HUES64 (cell line): ENCODE results near the gene HAP1.
"Not testable (repeated sequence)": the region's sequence is repeated elsewhere in the genome, so short reads cannot be mapped to it uniquely, and the experiment has no call there.

Experiments
- H3K27ac ChIP-seq: 2 replicates; pipeline ENCODE4 v1.7.0; 2013; ENCODE audit warnings: low read depth, low read length, inconsistent platforms
- H3K27me3 ChIP-seq: 2 replicates; pipeline ENCODE4 v1.6.1; 2013; ENCODE audit warnings: mild to moderate bottlenecking, low read length; ENCODE audit not compliant: insufficient read depth
- H3K36me3 ChIP-seq: 2 replicates; pipeline ENCODE4 v1.6.1; 2013; ENCODE audit warnings: mild to moderate bottlenecking, low read length; ENCODE audit not compliant: insufficient read depth
- H3K4me1 ChIP-seq: 2 replicates; pipeline ENCODE4 v1.6.1; 2013; ENCODE audit warnings: mild to moderate bottlenecking, low read length, moderate library complexity; ENCODE audit not compliant: insufficient read depth
- H3K4me3 ChIP-seq: 2 replicates; pipeline ENCODE4 v1.5.1; 2013; ENCODE audit warnings: mild to moderate bottlenecking, low read length, moderate library complexity
- H3K9ac ChIP-seq: 2 replicates; pipeline ENCODE4 v1.6.1; 2013; ENCODE audit warnings: mild to moderate bottlenecking, low read depth, low read length
- H3K9me3 ChIP-seq: 2 replicates; pipeline ENCODE4 v1.6.1; 2013; ENCODE audit warnings: low read depth, low read length; ENCODE audit not compliant: insufficient read depth
- WGBS: fragments of 150-250, 120-280 bp; methylation state at CpG from one replicate; pipeline ENCODE4 v1.1.7; 2013; ENCODE audit warnings: missing lambda C conversion rate; 5-methylcytosine and 5-hydroxymethylcytosine counted together

HAP1 gene

GRCh38 chr17:41678411-41678906, 56.0 kb downstream of the HAP1 start:
- H3K4me1 ChIP-seq: peaks cover 16% of the 10 kb centered on the region
- H3K27ac ChIP-seq: no peak overlapping the region
- H3K27me3 ChIP-seq: no peaks in the 10 kb centered on the region
- peaks cover 7% of the 10 kb centered on the region; the same call in 1 of the 2 replicates for H3K9me3 ChIP-seq
- WGBS: 96% methylated on average over 2 of the region's 2 CpGs
- H3K36me3 ChIP-seq: no peaks in the 10 kb centered on the region
- no peak overlapping the region for H3K9ac ChIP-seq
- no peak overlapping the region for H3K4me3 ChIP-seq

GRCh38 chr17:41676058-41676419, 58.4 kb downstream of the HAP1 start:
- peak overlapping the region; percentile 37; the same call in 1 of the 2 replicates for H3K27ac ChIP-seq
- 93% methylated on average over 3 of the region's 3 CpGs for WGBS
- H3K9me3 ChIP-seq: peaks cover 7% of the 10 kb centered on the region; the same call in 1 of the 2 replicates
- no peaks in the 10 kb centered on the region for H3K36me3 ChIP-seq
- no peak overlapping the region for H3K4me3 ChIP-seq
- H3K9ac ChIP-seq: no peak overlapping the region
- no peaks in the 10 kb centered on the region for H3K27me3 ChIP-seq
- peaks cover 16% of the 10 kb centered on the region for H3K4me1 ChIP-seq

- not testable (repeated sequence) for H3K27me3 ChIP-seq, H3K9me3 ChIP-seq, H3K36me3 ChIP-seq, H3K9ac ChIP-seq, H3K4me3 ChIP-seq
- Histone ChIP-seq H3K27ac (peak overlapping the region; percentile 37; the same call in 1 of the 2 replicates), H3K4me1 (peaks cover 16% of the 10 kb centered on the region)
- WGBS: 80% methylated on average over 7 of the region's 7 CpGs
Measured at GRCh38 chr17:41675157-41676057, 59.0 kb downstream of the HAP1 start.
